Measurements from ENCODE around the gene PTCH2.

The PTCH2 gene

DNA sequence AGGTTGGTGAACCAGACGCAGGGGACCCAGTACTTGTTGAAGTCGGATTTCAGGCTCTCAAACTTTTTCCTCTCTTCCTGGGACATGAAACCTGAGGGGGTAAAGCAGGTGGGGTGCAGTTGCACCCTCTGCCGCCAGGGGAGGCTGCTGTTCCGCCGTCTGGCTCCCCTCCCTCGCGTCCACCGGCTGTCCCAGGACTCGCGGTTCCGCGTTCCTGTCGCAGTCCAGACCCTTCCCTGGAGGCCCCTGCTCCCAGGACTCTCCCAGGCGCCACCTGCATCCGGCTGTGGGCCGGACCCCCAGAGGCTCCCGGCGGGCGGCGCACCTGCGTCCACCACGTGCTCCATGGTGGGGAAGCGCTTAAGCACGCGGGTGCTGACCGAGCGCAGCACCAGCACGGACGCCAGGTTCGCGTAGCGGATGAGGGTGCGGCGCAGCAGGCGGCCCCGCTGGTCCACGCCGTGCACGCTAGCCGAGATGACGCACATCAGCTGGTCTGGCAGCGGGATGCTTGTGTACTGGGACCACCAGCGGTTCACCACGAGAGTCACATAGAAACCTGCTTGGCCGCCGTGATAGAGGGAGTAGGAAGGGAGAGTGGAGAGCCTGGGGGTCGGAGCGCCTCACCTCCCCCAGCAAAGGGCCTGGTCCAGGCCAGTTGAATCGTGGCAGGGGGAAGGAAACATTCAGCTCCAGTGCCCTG is 56.8 kb downstream of the PTCH2 start:
- TF ChIP-seq, protein P1, sequence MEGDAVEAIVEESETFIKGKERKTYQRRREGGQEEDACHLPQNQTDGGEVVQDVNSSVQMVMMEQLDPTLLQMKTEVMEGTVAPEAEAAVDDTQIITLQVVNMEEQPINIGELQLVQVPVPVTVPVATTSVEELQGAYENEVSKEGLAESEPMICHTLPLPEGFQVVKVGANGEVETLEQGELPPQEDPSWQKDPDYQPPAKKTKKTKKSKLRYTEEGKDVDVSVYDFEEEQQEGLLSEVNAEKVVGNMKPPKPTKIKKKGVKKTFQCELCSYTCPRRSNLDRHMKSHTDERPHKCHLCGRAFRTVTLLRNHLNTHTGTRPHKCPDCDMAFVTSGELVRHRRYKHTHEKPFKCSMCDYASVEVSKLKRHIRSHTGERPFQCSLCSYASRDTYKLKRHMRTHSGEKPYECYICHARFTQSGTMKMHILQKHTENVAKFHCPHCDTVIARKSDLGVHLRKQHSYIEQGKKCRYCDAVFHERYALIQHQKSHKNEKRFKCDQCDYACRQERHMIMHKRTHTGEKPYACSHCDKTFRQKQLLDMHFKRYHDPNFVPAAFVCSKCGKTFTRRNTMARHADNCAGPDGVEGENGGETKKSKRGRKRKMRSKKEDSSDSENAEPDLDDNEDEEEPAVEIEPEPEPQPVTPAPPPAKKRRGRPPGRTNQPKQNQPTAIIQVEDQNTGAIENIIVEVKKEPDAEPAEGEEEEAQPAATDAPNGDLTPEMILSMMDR (IDR thresholded peaks at IDR 0.05): peak; percentile 66

DNA sequence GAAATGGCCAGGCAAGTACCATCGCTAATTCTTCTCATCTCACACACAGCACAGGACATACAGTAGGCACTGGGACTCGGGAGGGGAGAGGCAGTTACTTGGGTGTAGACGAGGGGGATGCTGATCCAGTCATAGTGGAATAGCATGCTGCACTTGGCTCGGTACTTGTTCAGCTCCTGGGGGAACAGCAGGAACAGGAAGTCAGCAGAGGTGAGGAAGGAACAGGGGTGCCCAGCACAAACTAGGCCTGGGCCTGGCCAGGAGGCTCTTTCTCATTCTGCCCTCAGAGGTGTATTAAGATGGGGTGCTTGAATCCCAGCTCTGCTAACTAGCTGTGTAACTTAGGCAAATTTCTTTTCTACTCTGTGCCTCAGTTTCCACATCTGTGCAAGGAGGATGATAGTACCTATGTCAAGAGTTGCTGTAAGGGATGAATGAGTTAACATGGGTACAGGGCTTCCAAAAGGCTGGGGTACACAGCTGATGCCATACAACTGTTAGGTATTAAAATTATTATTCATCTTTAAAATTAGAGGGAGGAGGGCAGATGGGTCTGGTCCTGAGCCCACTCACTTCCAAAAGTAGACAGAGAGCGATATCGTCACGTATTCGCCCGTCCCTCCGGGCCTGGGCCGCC is 57.4 kb downstream of the PTCH2 start:
- TF ChIP-seq, protein P1 (IDR thresholded peaks at IDR 0.05): no peak

DNA sequence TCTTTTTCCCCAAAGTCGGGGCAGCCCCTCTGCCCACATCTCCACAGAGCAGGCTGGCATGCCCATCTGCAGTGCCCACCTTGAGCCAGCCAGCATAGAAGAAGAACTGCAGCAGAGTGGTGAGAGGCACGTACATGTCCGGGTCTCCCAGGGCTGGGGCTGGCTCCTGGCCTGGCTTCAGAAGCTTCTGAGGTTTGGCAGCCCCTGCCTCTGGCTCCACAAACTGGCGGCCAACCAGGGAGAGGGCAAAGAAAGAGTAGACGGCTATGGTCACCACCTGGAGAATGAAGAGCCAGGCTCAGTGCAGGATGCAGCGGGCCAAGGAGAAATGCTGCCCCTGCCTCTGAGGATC is 58.0 kb downstream of the PTCH2 start:
- TF ChIP-seq, protein P1 (IDR thresholded peaks at IDR 0.05): no peak

DNA sequence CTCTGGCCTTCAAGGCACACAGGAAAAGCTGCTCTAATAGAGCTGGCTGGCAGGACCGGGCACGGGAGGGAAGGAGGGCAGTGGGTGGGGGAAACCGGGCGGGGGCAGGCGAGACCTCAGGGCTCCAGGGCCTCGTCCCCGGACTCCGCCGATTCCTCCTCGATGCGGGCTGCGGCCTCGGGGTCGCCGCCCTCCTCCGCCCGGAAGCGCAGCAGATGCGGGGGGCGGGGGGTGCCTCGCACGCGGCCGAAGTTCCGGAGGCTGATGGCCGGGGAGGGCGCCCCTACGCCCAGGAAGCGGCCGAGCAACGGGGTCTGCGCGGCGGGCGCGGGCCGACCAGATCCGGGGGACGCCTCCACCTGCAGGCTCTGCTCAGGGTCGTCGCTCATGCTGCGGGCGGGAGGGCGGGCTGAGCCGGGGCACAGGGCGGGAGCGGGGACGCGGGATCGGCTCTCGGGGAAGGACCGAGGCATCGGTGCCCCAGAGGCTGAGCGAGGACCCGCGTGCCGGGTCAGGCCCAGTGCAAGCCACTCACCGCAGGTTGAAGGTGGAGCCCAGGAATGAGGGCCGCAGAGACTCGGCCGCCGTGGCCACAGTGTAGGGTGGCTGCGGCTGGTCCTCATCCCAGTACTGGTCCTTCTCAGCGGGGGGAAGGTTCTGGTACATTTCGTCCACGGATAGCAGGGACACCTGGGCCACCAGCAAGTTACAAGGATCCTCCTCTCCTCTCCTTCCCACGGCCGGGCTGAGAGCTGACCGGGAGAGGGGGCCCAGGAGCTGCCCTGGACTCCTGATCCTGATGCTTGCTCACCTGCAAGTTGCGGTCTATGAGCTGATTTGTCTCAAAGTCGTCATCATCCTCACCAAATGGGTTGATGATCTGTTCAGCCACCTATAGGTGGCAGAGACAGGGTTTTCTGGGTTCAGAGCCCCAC is 58.7 kb downstream of the PTCH2 start:
- TF ChIP-seq, protein P1 (IDR thresholded peaks at IDR 0.05): no peak

DNA sequence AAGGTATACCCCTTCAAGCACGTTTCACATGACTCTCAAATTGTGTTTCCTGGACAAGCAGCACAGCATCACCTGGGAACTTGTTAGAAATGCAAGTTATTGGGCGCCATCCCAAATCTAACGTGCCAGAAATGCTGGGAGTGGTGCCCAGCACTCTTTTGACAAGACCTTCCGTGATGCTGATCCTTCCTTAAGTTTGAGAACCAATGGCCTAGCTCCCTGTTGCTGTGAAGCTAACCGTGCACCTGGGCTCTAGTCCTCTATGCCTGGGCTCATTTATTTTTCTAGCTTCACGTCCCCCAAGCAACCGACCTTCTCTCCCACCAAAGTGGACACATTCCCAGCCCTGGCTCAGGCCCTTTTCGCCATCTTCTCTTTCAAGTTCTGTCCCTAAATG is 59.4 kb downstream of the PTCH2 start:
- TF ChIP-seq, protein P1 (IDR thresholded peaks at IDR 0.05): no peak

DNA sequence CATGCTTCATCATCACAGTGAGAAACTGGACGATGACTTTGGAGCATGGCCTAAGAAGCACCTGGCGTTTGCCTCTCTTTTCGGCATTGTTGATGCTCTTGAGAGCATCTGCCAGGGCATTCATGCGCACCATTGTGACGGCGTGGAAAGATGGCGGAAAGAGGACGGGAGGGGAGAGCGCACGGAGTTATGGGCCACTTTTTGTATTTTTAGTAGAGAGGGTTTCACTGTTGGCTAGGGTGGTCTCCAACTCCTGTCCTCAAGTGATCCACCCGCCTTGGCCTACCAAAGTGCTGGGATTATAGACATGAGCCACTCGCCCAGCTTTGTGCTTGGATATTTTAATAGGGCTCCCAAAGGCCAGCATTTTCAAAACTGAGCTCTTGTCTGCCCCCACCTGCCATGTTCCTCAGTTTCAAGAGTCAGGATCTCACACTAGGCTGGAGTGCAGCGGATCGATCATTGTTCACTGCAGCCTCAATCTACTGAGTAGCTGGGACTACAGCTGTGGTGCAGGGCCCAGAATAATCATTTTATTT is 62.4 kb downstream of the PTCH2 start:
- TF ChIP-seq, protein P1 (IDR thresholded peaks at IDR 0.05): no peak
